ENCODE results near the gene CDK5R1. TPM values are rescaled to one million over a fixed set of nuclear protein-coding genes. Genes with fewer than 3 reads are reported as not detected.
"Not testable (repeated sequence)": the region's sequence is repeated elsewhere in the genome, so short reads cannot be mapped to it uniquely, and the experiment has no call there.

CDK5R1 gene
- total RNA-seq, 4 donors from 2014 or later = 0.78 to 1.5 (median 1.0) TPM

DNA sequence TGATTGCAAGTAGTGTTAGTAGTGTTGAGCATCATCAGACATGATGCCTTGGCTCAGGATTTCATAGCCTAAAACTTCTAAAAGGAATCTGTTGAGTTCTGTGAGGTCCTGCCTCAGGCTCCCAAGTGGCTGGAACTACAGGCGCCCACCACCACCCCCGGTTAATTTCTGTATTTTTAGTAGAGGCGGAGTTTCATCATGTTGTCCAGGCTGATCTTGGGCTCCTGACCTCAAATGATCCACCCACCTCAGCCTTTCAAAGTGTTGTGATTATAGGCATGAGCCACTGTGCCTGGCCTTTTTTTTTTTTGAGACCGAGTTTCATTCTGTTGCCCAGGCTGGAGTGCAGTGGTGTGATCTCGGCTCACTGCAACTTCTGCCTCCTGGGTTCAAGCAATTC, 36.8 kb upstream of the CDK5R1 start:
- no peak overlapping the region for H3K4me3 ChIP-seq
- peaks cover 0 to 33% (median 13%) of the 10 kb centered on the region in 4 donors for H3K4me1 ChIP-seq
- DNase-seq (ENCODE audit: low spot score in 2 of 2) = no peak
- no peaks in the 10 kb centered on the region for H3K27me3 ChIP-seq
- peaks cover 0 to 73% (median 18%) of the 10 kb centered on the region in 3 donors for H3K36me3 ChIP-seq
- H3K9me3 ChIP-seq = no peaks in the 10 kb centered on the region
- H3K27ac ChIP-seq = no peak overlapping the region
- 78 to 82% methylated on average over 5 of the region's 5 CpGs for WGBS, 2 donors
- TF ChIP-seq CTCF (IDR thresholded peaks at IDR 0.05) (no peak), EP300 (IDR thresholded peaks at IDR 0.05) (no peak), POLR2A (IDR thresholded peaks at IDR 0.05) (no peak)

- H3K4me3 ChIP-seq; DNase-seq (ENCODE audit: low spot score in 2 of 2): not testable (repeated sequence)
- H3K36me3 ChIP-seq = peaks cover 0 to 78% (median 21%) of the 10 kb centered on the region in 3 donors
These were observed 36.4 kb upstream of the CDK5R1 start for GRCh38 chr17:32450379-32450778.

GRCh38 chr17:32451879-32452278, 34.9 kb upstream of the CDK5R1 start:
- H3K27ac ChIP-seq = no peak overlapping the region
- 72 to 75% methylated on average over 2 of the region's 2 CpGs for WGBS, 2 donors
- no peak for DNase-seq (ENCODE audit: low spot score in 2 of 2)
- no peak overlapping the region for H3K4me3 ChIP-seq
- peaks cover 0 to 93% (median 21%) of the 10 kb centered on the region in 3 donors for H3K36me3 ChIP-seq
- H3K27me3 ChIP-seq = no peaks in the 10 kb centered on the region
- peaks cover 0 to 16% (median 0%) of the 10 kb centered on the region in 4 donors for H3K4me1 ChIP-seq
- H3K9me3 ChIP-seq = no peaks in the 10 kb centered on the region
- TF ChIP-seq POLR2A (IDR thresholded peaks at IDR 0.05) (no peak), EP300 (IDR thresholded peaks at IDR 0.05) (no peak), CTCF (IDR thresholded peaks at IDR 0.05) (no peak)

More at GRCh38 chr17:32450379-32450778, 36.4 kb upstream of the CDK5R1 start:
- H3K4me1 ChIP-seq = peaks cover 0 to 31% (median 12%) of the 10 kb centered on the region in 4 donors
- not testable (repeated sequence) for H3K27me3 ChIP-seq, H3K9me3 ChIP-seq, H3K27ac ChIP-seq
- 87 to 91% methylated on average over 6 of the region's 6 CpGs for WGBS, 2 donors

GRCh38 chr17:32452281-32452680, 34.5 kb upstream of the CDK5R1 start:
- Histone ChIP-seq H3K4me3 (no peak overlapping the region), H3K27me3 (no peaks in the 10 kb centered on the region), H3K36me3 (peaks cover 0 to 95% (median 21%) of the 10 kb centered on the region in 3 donors), H3K27ac (no peak overlapping the region), H3K4me1 (peaks cover 0 to 12% (median 0%) of the 10 kb centered on the region in 4 donors), H3K9me3 (no peaks in the 10 kb centered on the region)
- DNase-seq (ENCODE audit: low spot score in 2 of 2) = no peak
- TF ChIP-seq POLR2A (IDR thresholded peaks at IDR 0.05) (no peak), EP300 (IDR thresholded peaks at IDR 0.05) (no peak)
- 91 to 100% methylated on average over 1 of the region's 1 CpG for WGBS, 2 donors

DNA sequence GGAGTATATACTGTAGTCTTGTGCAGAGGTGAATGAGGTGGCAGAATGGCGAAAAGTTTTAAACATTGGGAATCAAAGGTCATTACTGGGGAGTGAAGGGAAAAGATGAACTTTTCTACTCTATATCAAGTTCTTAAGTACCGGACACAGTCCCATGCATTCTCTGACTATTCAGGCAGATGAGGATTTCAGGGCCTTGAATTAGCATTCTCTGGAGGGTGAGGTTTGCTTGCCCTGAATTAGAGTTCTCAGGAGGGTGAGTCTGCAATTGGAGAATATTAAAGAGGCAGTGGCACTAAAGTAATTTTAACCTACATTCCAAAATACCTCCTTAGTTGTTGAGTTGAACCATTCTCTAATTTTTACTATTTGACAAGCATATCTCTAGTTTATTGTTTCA, 33.4 kb upstream of the CDK5R1 start:
- Histone ChIP-seq H3K4me1 (peaks cover 0 to 9% (median 0%) of the 10 kb centered on the region in 4 donors), H3K27me3 (no peaks in the 10 kb centered on the region), H3K4me3 (no peak overlapping the region), H3K27ac (no peak overlapping the region), H3K9me3 (no peaks in the 10 kb centered on the region), H3K36me3 (peaks cover 0 to 95% (median 25%) of the 10 kb centered on the region in 3 donors)
- TF ChIP-seq POLR2A (IDR thresholded peaks at IDR 0.05) (no peak), EP300 (IDR thresholded peaks at IDR 0.05) (no peak), CTCF (IDR thresholded peaks at IDR 0.05) (no peak)
- 90 to 97% methylated on average over 2 of the region's 2 CpGs for WGBS, 2 donors
- no peak for DNase-seq (ENCODE audit: low spot score in 2 of 2)

DNA sequence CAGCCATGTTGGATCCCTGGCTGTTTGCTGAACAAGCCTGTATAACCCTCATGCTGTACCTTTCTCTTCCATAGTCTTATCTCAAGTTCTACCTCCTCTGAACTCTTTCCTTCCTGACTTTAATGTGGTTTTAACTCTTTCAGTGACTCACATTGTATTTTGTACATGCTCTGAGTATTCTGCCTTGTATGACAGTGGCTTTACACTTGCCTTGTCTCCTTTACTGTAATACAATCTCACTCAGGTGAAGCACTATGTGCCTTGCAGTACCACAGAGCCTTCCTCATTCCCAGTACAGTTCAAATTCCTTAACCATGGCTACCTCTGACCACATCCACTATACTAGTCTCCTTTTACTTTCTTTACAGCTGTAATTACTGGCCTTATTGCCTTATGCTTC, 28.4 kb upstream of the CDK5R1 start:
- no peak overlapping the region for H3K27ac ChIP-seq
- peaks cover 0 to 90% (median 30%) of the 10 kb centered on the region in 3 donors for H3K36me3 ChIP-seq
- no peak overlapping the region for H3K4me3 ChIP-seq
- H3K9me3 ChIP-seq = no peaks in the 10 kb centered on the region
- DNase-seq (ENCODE audit: low spot score in 2 of 2) = no peak
- TF ChIP-seq CTCF (IDR thresholded peaks at IDR 0.05) (no peak), POLR2A (IDR thresholded peaks at IDR 0.05) (no peak), EP300 (IDR thresholded peaks at IDR 0.05) (no peak)
- peaks cover 0 to 8% (median 0%) of the 10 kb centered on the region in 4 donors for H3K4me1 ChIP-seq
- H3K27me3 ChIP-seq = no peaks in the 10 kb centered on the region
